Activated CD8-positive, alpha-beta memory T cell treated with anti-CD3 and anti-CD28 coated beads, Interleukin-2, amount 10 ng/mL, durations not matched to agents 7 days and 5 days (primary cell): ENCODE results near the gene GABARAPL1. TPM values are rescaled to one million over a fixed set of nuclear protein-coding genes. Genes with fewer than 3 reads are reported as not detected.
"Not testable (repeated sequence)": the region's sequence is repeated elsewhere in the genome, so short reads cannot be mapped to it uniquely, and the experiment has no call there.

Experiments
- ATAC-seq: fragments of 150-1000 bp; cut with Tn5 transposase; one replicate; pipeline ENCODE4 v1.10.0; 2021; ENCODE audit warnings: moderate library complexity
- CTCF ChIA-PET: fragments of 350-600 bp; sonication (Branson Sonifier 250); formaldehyde crosslinking; loops from one replicate; lab custom pipeline; 2021; ENCODE audit warnings: antibody characterized with exemption; lab: Charles Lee
- DNase-seq: peaks from one replicate; pipeline ENCODE4 v3.0.0-alpha.2; 2020
- H3K27ac Mint-ChIP-seq: one replicate; pipeline ENCODE4 v1.8.0; 2021; ENCODE audit warnings: mild to moderate bottlenecking, mixed read lengths
- H3K27me3 Mint-ChIP-seq: one replicate; pipeline ENCODE4 v1.8.0; 2021; ENCODE audit warnings: mixed read lengths
- H3K36me3 Mint-ChIP-seq: one replicate; pipeline ENCODE4 v1.8.0; 2021; ENCODE audit warnings: mild to moderate bottlenecking, mixed read lengths
- H3K4me1 Mint-ChIP-seq: one replicate; pipeline ENCODE4 v1.8.0; 2021; ENCODE audit warnings: mixed read lengths
- H3K4me3 Mint-ChIP-seq: one replicate; pipeline ENCODE4 v1.8.0; 2021; ENCODE audit warnings: mild to moderate bottlenecking, moderate library complexity, mixed read lengths
- H3K9me3 Mint-ChIP-seq: one replicate; pipeline ENCODE4 v1.8.0; 2022; ENCODE audit warnings: low read depth, mixed read lengths
- total RNA-seq, 2 experiments: library from RNA; stranded (reverse); gene quantifications; one replicate each; pipeline ENCODE4 v1.2.3, GENCODE V29; 2021

Gene GABARAPL1
- total RNA-seq, 2 experiments from 2014 or later = 29.3 to 47.5 TPM

DNA sequence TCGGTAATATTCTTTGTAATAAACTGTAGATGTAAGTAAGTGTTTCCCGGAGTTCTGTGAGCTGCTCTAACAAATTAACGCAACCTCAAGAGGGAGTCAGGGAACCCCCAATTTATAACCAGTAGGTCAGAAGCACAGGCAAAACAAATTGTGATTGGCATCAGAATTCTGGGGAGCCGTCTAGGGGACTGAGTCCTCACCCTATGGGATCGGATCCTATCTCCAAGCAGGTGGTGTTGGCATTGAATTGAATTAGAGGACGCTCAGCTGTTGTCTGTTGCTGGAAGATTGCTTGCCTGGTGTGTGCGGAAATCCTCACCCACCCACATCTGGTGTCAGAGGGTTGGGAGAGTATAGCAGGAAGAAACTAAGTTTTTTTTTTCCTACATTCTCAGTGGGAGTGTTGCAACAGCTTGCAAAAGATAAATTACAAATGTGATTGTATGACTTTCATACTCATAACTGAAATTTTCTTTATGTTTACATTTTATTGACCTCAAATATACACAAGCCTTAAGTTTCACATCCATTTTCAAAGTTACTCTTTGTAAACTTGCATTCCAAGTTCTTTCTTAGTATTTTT lies 28.3 kb upstream of the GABARAPL1 start:
- no peak for ATAC-seq
- Mint-ChIP-seq H3K36me3 (no peaks in the 10 kb centered on the region), H3K4me1 (no peaks in the 10 kb centered on the region), H3K9me3 (no peaks in the 10 kb centered on the region), H3K4me3 (no peak overlapping the region), H3K27ac (no peak overlapping the region), H3K27me3 (peaks cover 37% of the 10 kb centered on the region)
- no peak for DNase-seq
- CTCF ChIA-PET = interaction anchor here (0.7 kb wide), 1 partner anchor 31 kb away, joined by 3 read pairs; no protein-coding TSS in a partner anchor

DNA sequence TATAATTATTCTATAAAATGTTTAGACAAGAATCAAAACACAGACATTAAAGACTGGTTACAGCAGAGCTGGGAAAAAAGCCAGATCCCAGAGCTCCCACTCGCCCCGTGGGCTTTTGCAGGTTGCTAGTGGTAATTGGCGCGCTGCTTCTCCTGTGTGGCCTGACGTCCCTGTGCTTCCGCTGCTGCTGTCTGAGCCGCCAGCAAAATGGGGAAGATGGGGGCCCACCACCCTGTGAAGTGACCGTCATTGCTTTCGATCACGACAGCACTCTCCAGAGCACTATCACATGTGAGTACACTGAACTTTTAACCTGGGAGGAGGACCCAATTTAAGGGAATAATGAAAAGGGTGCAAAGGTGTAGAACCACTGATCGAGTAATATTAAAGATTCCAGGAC lies 26.4 kb upstream of the GABARAPL1 start:
- Mint-ChIP-seq H3K36me3 (no peaks in the 10 kb centered on the region), H3K27ac (no peak overlapping the region), H3K4me1 (peaks cover 7% of the 10 kb centered on the region), H3K9me3 (no peaks in the 10 kb centered on the region), H3K4me3 (no peak overlapping the region), H3K27me3 (peaks cover 41% of the 10 kb centered on the region)
- CTCF ChIA-PET = interaction anchor here (0.6 to 0.9 kb wide), 2 partner anchors 148 to 150 kb away, joined by 3 to 4 read pairs; no protein-coding TSS in a partner anchor
- ATAC-seq (no peak), DNase-seq (no peak)

DNA sequence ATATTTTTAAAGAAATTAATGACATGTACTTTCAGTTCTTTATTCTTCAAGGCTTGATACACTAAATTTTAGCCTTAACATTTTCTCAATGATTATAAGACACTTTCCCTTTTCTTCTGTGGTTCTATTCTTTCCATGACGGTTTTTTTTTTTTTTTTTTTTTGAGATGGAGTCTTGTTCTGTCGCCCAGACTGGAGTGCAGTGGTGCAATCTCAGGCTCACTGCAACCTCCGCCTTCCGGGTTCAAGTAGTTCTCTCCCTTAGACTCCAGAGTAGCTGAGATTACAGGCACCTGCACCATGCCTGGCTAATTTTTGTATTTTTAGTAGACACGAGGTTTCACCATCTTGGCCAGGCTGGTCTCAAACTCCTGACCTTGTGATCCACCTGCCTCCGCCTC lies 25.7 kb upstream of the GABARAPL1 start:
- CTCF ChIA-PET = interaction anchor here (0.9 kb wide), 1 partner anchor 149 kb away, joined by 3 read pairs; no protein-coding TSS in a partner anchor
- not testable (repeated sequence) for H3K27ac Mint-ChIP-seq, ATAC-seq, DNase-seq, H3K9me3 Mint-ChIP-seq, H3K36me3 Mint-ChIP-seq, H3K4me3 Mint-ChIP-seq, H3K4me1 Mint-ChIP-seq
- peaks cover 43% of the 10 kb centered on the region for H3K27me3 Mint-ChIP-seq

DNA sequence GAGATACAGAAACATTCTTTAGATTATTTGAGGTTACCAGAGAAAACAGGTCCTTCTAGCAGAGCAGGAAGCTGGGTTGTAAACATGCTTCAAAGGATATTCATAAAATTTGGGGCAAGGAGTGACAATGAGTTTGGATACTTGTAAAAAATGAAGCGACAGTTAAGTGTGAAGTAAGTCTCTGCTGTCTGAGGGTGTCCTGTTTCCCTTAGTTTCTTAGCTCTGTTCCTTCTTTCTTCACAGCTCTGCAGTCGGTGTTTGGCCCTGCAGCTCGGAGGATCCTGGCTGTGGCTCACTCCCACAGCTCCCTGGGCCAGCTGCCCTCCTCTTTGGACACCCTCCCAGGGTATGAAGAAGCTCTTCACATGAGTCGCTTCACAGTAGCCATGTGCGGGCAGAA lies 23.0 kb upstream of the GABARAPL1 start:
- peaks cover 47% of the 10 kb centered on the region for H3K27me3 Mint-ChIP-seq
- H3K4me1 Mint-ChIP-seq = peaks cover 7% of the 10 kb centered on the region
- CTCF ChIA-PET = interaction anchor here (1.3 to 4.8 kb wide), 4 partner anchors 35 to 249 kb away, joined by 4 to 31 read pairs (median 6); no protein-coding TSS in a partner anchor
- no peak overlapping the region for H3K4me3 Mint-ChIP-seq
- H3K36me3 Mint-ChIP-seq = no peaks in the 10 kb centered on the region
- DNase-seq (no peak), ATAC-seq (no peak)
- no peaks in the 10 kb centered on the region for H3K9me3 Mint-ChIP-seq
- no peak overlapping the region for H3K27ac Mint-ChIP-seq

DNA sequence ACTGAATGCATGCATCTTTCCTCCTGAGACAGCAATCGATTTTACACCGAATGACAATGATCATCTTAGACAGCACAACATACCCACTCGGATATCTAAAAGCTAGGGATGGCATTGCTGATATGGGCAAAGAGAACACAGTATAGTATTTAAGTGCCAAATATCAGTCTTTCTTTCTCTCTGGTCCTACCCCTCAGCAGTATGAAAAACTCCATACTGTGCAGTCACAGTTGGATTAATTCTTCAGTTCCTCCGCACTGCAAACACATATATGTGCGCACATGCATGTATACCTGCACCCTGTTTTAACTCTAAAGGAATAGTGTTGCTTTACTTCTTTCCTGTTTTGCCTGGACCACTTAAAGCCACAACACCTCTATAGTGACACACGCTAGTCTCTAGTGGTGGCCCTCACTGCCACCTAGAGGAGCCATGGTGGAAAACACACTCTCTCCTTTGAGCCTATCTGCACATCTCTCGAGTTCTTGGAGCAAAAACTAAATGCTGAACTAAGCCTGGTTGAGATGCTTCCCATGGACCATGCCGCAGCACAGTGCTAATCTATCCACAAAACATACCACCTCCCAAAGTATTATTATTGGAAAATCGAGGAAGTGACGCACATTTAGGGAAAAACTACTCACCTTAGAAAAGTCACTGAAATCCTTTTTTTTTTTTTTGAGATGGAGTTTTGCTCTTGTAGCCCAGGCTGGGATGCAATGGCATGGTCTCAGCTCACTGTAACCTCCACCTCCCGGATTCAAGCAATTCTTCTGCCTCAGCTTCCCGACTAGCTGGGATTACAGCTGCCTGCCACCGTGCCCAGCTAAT lies 21.9 kb upstream of the GABARAPL1 start:
- no peaks in the 10 kb centered on the region for H3K36me3 Mint-ChIP-seq
- no peak overlapping the region for H3K4me3 Mint-ChIP-seq
- no peaks in the 10 kb centered on the region for H3K9me3 Mint-ChIP-seq
- peaks cover 43% of the 10 kb centered on the region for H3K27me3 Mint-ChIP-seq
- DNase-seq = peak; percentile 77
- no peak overlapping the region for H3K27ac Mint-ChIP-seq
- peaks cover 7% of the 10 kb centered on the region for H3K4me1 Mint-ChIP-seq
- CTCF ChIA-PET = interaction anchor here (0.6 to 4.8 kb wide), 10 partner anchors 14 to 518 kb away, joined by 3 to 31 read pairs (median 4); partner anchors contain the start of gene OLR1
- peak; percentile 100 for ATAC-seq

DNA sequence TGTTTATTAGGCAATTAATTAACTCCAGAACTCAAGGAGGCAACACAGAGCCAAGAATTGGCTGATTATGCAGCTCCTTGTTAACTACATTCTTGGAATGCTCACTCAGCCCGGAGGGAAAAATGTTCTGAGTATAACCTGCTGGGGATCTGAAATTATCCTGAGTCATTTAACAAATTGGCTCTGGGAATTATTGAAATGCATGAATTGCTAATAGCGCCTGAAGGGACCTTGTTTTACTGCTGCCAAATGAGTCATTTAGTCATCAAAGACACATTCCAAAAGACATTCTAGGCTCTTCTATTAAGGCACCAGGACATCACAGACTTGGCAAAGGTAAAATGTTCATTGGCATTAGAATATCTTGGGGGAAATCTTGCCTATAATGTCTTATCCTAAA lies 20.8 kb upstream of the GABARAPL1 start:
- ATAC-seq (no peak), DNase-seq (no peak)
- peaks cover 17% of the 10 kb centered on the region for H3K4me1 Mint-ChIP-seq
- peaks cover 43% of the 10 kb centered on the region for H3K27me3 Mint-ChIP-seq
- H3K36me3 Mint-ChIP-seq = no peaks in the 10 kb centered on the region
- CTCF ChIA-PET = interaction anchor here (1.0 to 4.8 kb wide), 5 partner anchors 21 to 517 kb away, joined by 3 to 31 read pairs (median 4); partner anchors contain the start of gene OLR1
- no peak overlapping the region for H3K27ac Mint-ChIP-seq
- no peaks in the 10 kb centered on the region for H3K9me3 Mint-ChIP-seq
- H3K4me3 Mint-ChIP-seq = no peak overlapping the region

DNA sequence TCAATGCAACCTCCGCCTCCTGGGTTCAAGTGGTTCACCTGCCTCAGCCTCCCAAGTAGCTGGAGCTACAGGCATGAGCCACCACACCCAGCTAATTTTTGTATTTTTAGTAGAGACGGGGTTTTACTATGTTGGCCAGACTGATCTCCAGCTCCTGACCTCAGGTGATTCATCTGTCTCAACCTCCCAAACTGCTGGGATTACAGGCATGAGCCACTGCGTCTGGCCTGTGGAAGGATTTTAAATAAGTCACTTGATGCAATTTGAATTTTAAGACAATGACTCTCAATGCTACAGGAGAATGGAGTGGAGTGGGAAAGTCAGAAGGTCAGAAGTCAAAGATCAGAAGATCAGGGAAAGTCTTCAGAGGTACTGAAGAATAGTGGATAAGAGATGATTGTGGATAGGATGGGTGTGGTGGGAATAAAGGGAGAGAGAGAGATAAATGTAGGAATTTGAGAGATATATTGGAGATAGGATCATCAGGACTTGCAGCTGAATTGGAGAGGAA lies 18.5 kb upstream of the GABARAPL1 start:
- Mint-ChIP-seq H3K36me3 (no peaks in the 10 kb centered on the region), H3K9me3 (no peaks in the 10 kb centered on the region), H3K27me3 (peaks cover 43% of the 10 kb centered on the region), H3K4me3 (no peak overlapping the region), H3K4me1 (peaks cover 17% of the 10 kb centered on the region), H3K27ac (no peak overlapping the region)
- ATAC-seq (no peak), DNase-seq (no peak)
- CTCF ChIA-PET = interaction anchor here (1.0 to 5.2 kb wide), 4 partner anchors 14 to 137 kb away, joined by 3 to 18 read pairs (median 3); no protein-coding TSS in a partner anchor

DNA sequence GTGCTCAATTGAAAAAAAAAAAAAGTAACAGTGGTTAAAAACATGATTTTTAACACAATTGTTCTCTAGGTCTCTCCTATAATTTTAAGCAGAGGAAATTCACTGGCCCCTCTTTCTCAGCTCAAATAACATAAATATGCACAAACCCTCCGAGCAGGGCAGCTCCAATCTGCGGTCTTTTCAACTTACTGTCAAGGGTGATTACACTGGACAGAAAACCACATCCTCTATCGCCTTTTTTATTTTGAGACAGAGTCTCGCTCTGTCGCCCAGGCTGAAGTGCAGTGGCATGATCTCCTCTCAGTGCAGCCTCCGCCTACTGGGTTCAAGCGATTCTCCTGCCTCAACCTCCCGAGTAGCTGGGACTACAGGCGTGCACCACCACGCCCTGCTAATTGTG lies 16.5 kb upstream of the GABARAPL1 start:
- ATAC-seq (peak; percentile 47), DNase-seq (peak; percentile 42)
- CTCF ChIA-PET = interaction anchor here (0.7 to 5.2 kb wide), 5 partner anchors 13 to 554 kb away, joined by 3 to 18 read pairs (median 3); no protein-coding TSS in a partner anchor
- H3K4me3 Mint-ChIP-seq = no peak overlapping the region
- peaks cover 33% of the 10 kb centered on the region for H3K27me3 Mint-ChIP-seq
- no peak overlapping the region for H3K27ac Mint-ChIP-seq
- no peaks in the 10 kb centered on the region for H3K9me3 Mint-ChIP-seq
- peaks cover 10% of the 10 kb centered on the region for H3K4me1 Mint-ChIP-seq
- H3K36me3 Mint-ChIP-seq = no peaks in the 10 kb centered on the region

DNA sequence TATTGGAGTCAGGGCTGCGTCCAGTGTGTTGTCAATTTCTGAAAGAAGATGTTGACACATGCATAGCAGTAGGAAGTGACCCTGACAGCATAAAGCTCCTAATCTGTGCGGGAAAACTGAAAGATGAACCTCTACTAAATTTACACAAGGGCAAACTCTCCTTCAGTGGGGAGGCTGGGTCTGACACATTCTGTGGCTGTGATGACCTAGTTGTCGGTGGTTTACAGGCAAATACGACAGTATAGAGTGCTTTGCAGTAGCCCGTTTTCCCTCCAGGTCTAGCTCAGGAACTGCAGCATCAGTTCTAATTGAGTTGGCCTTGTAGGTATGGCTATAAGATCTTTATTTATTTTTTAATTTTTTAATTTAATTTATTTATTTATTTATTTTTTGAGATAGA lies 14.8 kb upstream of the GABARAPL1 start:
- DNase-seq (no peak), ATAC-seq (no peak)
- CTCF ChIA-PET = interaction anchor here (5.2 kb wide), 1 partner anchor 45 kb away, joined by 18 read pairs; no protein-coding TSS in a partner anchor
- H3K9me3 Mint-ChIP-seq = no peaks in the 10 kb centered on the region
- peaks cover 10% of the 10 kb centered on the region for H3K4me1 Mint-ChIP-seq
- no peak overlapping the region for H3K4me3 Mint-ChIP-seq
- H3K36me3 Mint-ChIP-seq = no peaks in the 10 kb centered on the region
- H3K27ac Mint-ChIP-seq = no peak overlapping the region
- peaks cover 24% of the 10 kb centered on the region for H3K27me3 Mint-ChIP-seq

DNA sequence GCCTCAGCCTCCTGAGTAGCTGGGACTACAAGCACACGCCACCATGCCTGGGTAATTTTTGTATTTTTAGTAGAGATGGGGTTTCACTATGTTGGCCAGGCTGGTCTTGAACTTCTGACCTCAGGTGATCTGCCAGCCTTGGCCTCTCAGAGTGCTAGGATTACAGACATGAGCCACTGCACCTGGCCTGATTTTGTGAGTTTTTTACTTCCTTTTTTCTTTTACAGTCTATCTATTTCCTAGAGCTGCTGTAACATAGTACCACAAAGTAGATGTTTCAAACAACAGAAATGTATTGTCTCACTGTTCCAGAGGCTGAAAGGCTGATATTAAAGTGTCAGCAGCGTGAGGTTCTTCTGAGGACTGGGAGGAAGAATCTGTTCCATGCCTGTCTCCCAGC lies 8.2 kb upstream of the GABARAPL1 start:
- CTCF ChIA-PET, H3K27ac Mint-ChIP-seq, H3K4me3 Mint-ChIP-seq, H3K9me3 Mint-ChIP-seq, ATAC-seq, H3K4me1 Mint-ChIP-seq, H3K36me3 Mint-ChIP-seq, H3K27me3 Mint-ChIP-seq, DNase-seq: not testable (repeated sequence)

DNA sequence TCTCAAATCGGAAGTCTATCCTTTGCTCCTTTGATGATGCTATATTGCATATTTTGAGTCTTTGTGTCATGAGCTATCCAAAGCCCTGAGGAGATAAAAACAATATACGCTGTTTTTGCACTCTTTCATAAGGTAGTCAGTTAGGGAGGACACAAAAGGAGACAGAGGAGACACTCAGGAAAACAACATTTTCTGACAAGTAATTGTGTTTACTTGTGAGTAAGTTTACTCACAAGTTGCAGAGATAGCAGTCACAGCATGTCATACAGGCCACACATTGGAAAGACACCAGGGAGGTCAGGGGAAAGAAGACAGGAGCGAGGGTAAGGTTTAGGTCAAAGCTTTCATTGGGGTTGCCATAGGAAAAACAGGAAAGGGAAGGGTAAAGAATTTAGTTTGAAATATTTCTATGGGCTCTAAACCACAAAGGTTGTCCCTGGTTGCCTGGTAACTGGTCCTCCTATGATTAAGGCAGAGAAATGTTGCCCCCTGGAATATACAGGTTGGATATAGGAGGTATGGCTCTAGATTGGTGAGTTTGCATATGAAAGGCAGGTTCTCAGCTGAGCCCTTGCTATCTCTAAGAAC lies 7.4 kb upstream of the GABARAPL1 start:
- Mint-ChIP-seq H3K4me3 (no peak overlapping the region), H3K27me3 (peaks cover 8% of the 10 kb centered on the region), H3K36me3 (no peaks in the 10 kb centered on the region), H3K9me3 (no peaks in the 10 kb centered on the region), H3K27ac (no peak overlapping the region), H3K4me1 (no peaks in the 10 kb centered on the region)
- CTCF ChIA-PET = no interaction called here
- ATAC-seq (no peak), DNase-seq (no peak)

DNA sequence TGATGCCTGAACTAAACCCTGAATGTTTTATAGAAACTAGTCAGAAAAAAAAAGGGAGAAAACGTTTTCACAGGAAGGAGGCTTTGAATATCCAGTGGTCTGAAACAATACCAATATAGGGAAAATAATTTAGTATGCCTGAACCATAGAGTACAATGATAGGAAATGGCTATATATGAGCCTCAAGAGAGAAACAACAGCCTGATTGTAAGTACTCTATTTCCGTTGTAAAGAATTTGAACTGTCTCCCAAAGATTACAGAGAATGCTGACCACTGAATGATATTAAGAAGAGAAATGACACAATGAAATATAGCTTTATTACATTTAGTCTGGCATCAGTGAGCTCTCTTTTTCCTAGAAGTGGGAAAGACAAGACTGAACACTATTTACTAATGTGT lies 5.5 kb upstream of the GABARAPL1 start:
- H3K36me3 Mint-ChIP-seq = no peaks in the 10 kb centered on the region
- H3K27ac Mint-ChIP-seq = no peak overlapping the region
- peaks cover 8% of the 10 kb centered on the region for H3K27me3 Mint-ChIP-seq
- H3K9me3 Mint-ChIP-seq = no peaks in the 10 kb centered on the region
- DNase-seq (no peak), ATAC-seq (no peak)
- CTCF ChIA-PET = no interaction called here
- H3K4me1 Mint-ChIP-seq = peaks cover 1% of the 10 kb centered on the region
- H3K4me3 Mint-ChIP-seq = no peak overlapping the region

DNA sequence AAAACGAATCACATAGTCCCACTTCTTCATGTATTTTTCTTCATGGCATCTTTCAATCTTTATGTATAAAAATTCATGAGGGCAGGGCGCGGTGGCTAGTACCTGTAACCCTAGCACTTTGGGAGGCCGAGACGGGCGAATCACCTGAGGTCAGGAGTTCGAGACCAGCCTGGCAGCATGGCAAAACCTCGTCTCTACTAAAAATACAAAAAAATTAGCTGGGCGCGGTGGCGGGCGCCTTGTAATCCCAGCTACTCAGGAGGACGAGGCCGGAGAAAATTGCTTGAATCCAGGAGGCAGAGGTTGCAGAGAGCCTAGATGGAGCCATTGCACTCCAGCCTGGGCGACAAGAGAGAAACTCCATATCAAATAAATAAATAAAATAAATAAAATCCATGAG lies 2.5 kb upstream of the GABARAPL1 start:
- Mint-ChIP-seq H3K36me3 (peaks cover 5% of the 10 kb centered on the region), H3K27me3 (no peaks in the 10 kb centered on the region), H3K4me1 (peaks cover 20% of the 10 kb centered on the region), H3K27ac (no peak overlapping the region), H3K4me3 (no peak overlapping the region), H3K9me3 (no peaks in the 10 kb centered on the region)
- ATAC-seq (no peak), DNase-seq (no peak)
- CTCF ChIA-PET = no interaction called here
